Motor neuron (in vitro differentiated cells): ENCODE data around the gene NDUFA7. TPM values are rescaled to one million over a fixed set of nuclear protein-coding genes. Genes with fewer than 3 reads are reported as not detected.
"Not testable (repeated sequence)": the region's sequence is repeated elsewhere in the genome, so short reads cannot be mapped to it uniquely, and the experiment has no call there.

Experiments
- ATAC-seq, 8 experiments: fragments of 200-7000 bp; cut with Tn5 transposase; replicated peaks in 6 of 8; 2 replicates each; pipeline ENCODE4 v1.8.0; 2021; ENCODE audit warnings: mild to moderate bottlenecking in 8 of 8, moderate library complexity in 8 of 8
- H3K27ac ChIP-seq, 2 donors: fragments of 250-450 bp; sonication (Bioruptor Pico); 2 replicates each; pipeline ENCODE4 v1.9.0; 2021; ENCODE audit warnings: antibody characterized with exemption in 2 of 2, mild to moderate bottlenecking in 2 of 2, moderate library complexity in 1 of 2
- H3K4me1 ChIP-seq, 2 donors: fragments of 250-450 bp; sonication (Bioruptor Pico); replicated peaks in 1 of 2; 2 replicates each; pipeline ENCODE4 v1.6.1; 2021; ENCODE audit warnings: antibody characterized with exemption in 2 of 2, mild to moderate bottlenecking in 2 of 2, moderate library complexity in 1 of 2
- H3K4me3 ChIP-seq, 5 donors: fragments of 250-450 bp; sonication (Bioruptor Pico); 2 replicates each; pipeline ENCODE4 v1.9.0; 2021; ENCODE audit warnings: antibody characterized with exemption in 5 of 5, mild to moderate bottlenecking in 5 of 5, moderate library complexity in 4 of 5
- WGBS, 10 experiments: fragments of 450-650 bp; shearing (Covaris generic); methylation state at CpG; one replicate each; pipeline ENCODE4 v1.0.0; 2022; 5-methylcytosine and 5-hydroxymethylcytosine counted together
- in situ Hi-C, 9 experiments: fragments of 400-800 bp; cut with MboI; loops; one replicate each; pipeline ENCODE4 v1.15.0; 2021; ENCODE audit warnings: low sequenced_read_pairs in 9 of 9, low pct_unique_long_range_greater_than_20kb in 2 of 9; ENCODE audit not compliant: unreplicated experiment in 9 of 9
- total RNA-seq, 8 experiments: library from RNA; unstranded; fragments of 300-600 nt; gene quantifications; 2 replicates each; pipeline versions ENCODE4 v1.2.3 to v1.2.4, GENCODE V29; 2022

Gene NDUFA7
- total RNA-seq, 8 experiments from 2014 or later = 129 to 183 (median 162) TPM

GRCh38 chr19:8322638-8322997 lies 1.4 kb upstream of the NDUFA7 start:
- 65 to 83% (median 75%) methylated on average over 2 to 4 of the region's 7 CpGs; no CpG with 5 or more reads in 7 of the 10 experiments for WGBS, 10 experiments
- Histone ChIP-seq H3K4me1 (peaks cover 16 to 19% of the 10 kb centered on the region in 2 donors), H3K27ac (no peak overlapping the region), H3K4me3 (peak overlapping the region; percentile 73 to 96 (median 87))
- ATAC-seq = no peak
- in situ Hi-C loops = no loop called here

- no peak for ATAC-seq
- peak overlapping the region; percentile 73 to 96 (median 87) for H3K4me3 ChIP-seq
- in situ Hi-C loops = no loop called here
- H3K27ac ChIP-seq = peak overlapping the region; percentile 93 to 98
- WGBS, 10 experiments = 0 to 36% (median 20%) methylated on average over 1 to 11 of the region's 30 CpGs; no CpG with 5 or more reads in 3 of the 10 experiments
- H3K4me1 ChIP-seq = peaks cover 16 to 19% of the 10 kb centered on the region in 2 donors
Measured at GRCh38 chr19:8321986-8322637, 937 bp upstream of the NDUFA7 start.

GRCh38 chr19:8320564-8321066 lies 560 bp downstream of the NDUFA7 start:
- Histone ChIP-seq H3K4me3 (peak overlapping the region; percentile 73 to 96 (median 87)), H3K27ac (peak overlapping the region; percentile 93 to 98), H3K4me1 (peaks cover 16 to 19% of the 10 kb centered on the region in 2 donors)
- peak; percentile 16 to 42 (median 24) for ATAC-seq
- WGBS, 10 experiments = 0 to 3% (median 0%) methylated on average over 1 to 9 of the region's 16 CpGs; no CpG with 5 or more reads in 2 of the 10 experiments
- in situ Hi-C loops = no loop called here

- H3K4me1 ChIP-seq = peaks cover 16 to 19% of the 10 kb centered on the region in 2 donors
- peak overlapping the region; percentile 93 to 98 for H3K27ac ChIP-seq
- H3K4me3 ChIP-seq = peak overlapping the region; percentile 73 to 96 (median 87)
- ATAC-seq = no peak
- in situ Hi-C loops = no loop called here
- 47 to 88% (median 77%) methylated on average over 4 to 18 of the region's 19 CpGs for WGBS, 10 experiments
Measured at GRCh38 chr19:8319807-8320520, 1.2 kb downstream of the NDUFA7 start.

GRCh38 chr19:8318835-8319234 lies 2.3 kb downstream of the NDUFA7 start:
- H3K4me3 ChIP-seq, ATAC-seq, H3K27ac ChIP-seq, in situ Hi-C loops: not testable (repeated sequence)
- WGBS, 10 experiments = 71 to 100% (median 89%) methylated on average over 1 to 9 of the region's 9 CpGs; no CpG with 5 or more reads in 4 of the 10 experiments
- H3K4me1 ChIP-seq = peaks cover 16 to 19% of the 10 kb centered on the region in 2 donors

- no peak overlapping the region for H3K4me3 ChIP-seq
- 40 to 100% (median 90%) methylated on average over 2 to 5 of the region's 14 CpGs; no CpG with 5 or more reads in 3 of the 10 experiments for WGBS, 10 experiments
- H3K27ac ChIP-seq = no peak overlapping the region
- no peak for ATAC-seq
- in situ Hi-C loops = no loop called here
- peaks cover 6 to 8% of the 10 kb centered on the region in 2 donors for H3K4me1 ChIP-seq
Measured at GRCh38 chr19:8316351-8317125, 4.6 kb downstream of the NDUFA7 start.

- WGBS, 10 experiments = 82 to 100% (median 100%) methylated on average over 1 to 5 of the region's 11 CpGs; no CpG with 5 or more reads in 2 of the 10 experiments
- in situ Hi-C loops, H3K27ac ChIP-seq, ATAC-seq, H3K4me1 ChIP-seq, H3K4me3 ChIP-seq: not testable (repeated sequence)
Measured at GRCh38 chr19:8314981-8315640, 6.1 kb downstream of the NDUFA7 start.

- in situ Hi-C loops = no loop called here
- Histone ChIP-seq H3K27ac (no peak overlapping the region), H3K4me1 (peaks cover 8 to 11% of the 10 kb centered on the region in 2 donors), H3K4me3 (no peak overlapping the region)
- ATAC-seq = peak in 2 of 8 experiments; percentile 9 to 20
- 20 to 100% (median 94%) methylated on average over 1 to 4 of the region's 16 CpGs; no CpG with 5 or more reads in 4 of the 10 experiments for WGBS, 10 experiments
Measured at GRCh38 chr19:8311461-8312260, 9.5 kb downstream of the NDUFA7 start.

GRCh38 chr19:8310342-8311055 lies 10.7 kb downstream of the NDUFA7 start:
- ATAC-seq = no peak
- WGBS, 10 experiments = 86 to 100% (median 94%) methylated on average over 5 to 15 of the region's 17 CpGs; no CpG with 5 or more reads in 6 of the 10 experiments
- in situ Hi-C loops = no loop called here

GRCh38 chr19:8308891-8309291 lies 12.3 kb downstream of the NDUFA7 start:
- Histone ChIP-seq H3K4me1 (peaks cover 8 to 11% of the 10 kb centered on the region in 2 donors), H3K4me3 (peak overlapping the region; percentile 55 to 89 (median 62)), H3K27ac (peak overlapping the region in 1 of 2 donors; percentile 96)
- 22 to 90% (median 43%) methylated on average over 2 to 7 of the region's 17 CpGs; no CpG with 5 or more reads in 2 of the 10 experiments for WGBS, 10 experiments
- no peak for ATAC-seq
- in situ Hi-C loops = no loop called here

More at GRCh38 chr19:8310342-8311055, 10.7 kb downstream of the NDUFA7 start:
- no peak overlapping the region for H3K27ac ChIP-seq
- H3K4me1 ChIP-seq = peaks cover 8 to 11% of the 10 kb centered on the region in 2 donors
- no peak overlapping the region for H3K4me3 ChIP-seq
